H1 (cell line): Measurements from ENCODE around the gene SLC26A8. TPM values are rescaled to one million over a fixed set of nuclear protein-coding genes. Genes with fewer than 3 reads are reported as not detected.

Experiments
- CTCF ChIA-PET: fragments of 300-600 bp; sonication (Branson Sonifier 250); formaldehyde crosslinking; loops from one replicate; lab custom pipeline; 2021; ENCODE audit not compliant: partially characterized antibody; lab: Charles Lee
- POLR2A ChIA-PET: fragments of 300-600 bp; sonication (Branson Sonifier 250); formaldehyde crosslinking; loops from one replicate; lab custom pipeline; 2021; ENCODE audit warnings: inconsistent platforms; ENCODE audit not compliant: partially characterized antibody; lab: Charles Lee
- DNase-seq, 2 experiments: peaks; one replicate each; pipeline versions ENCODE4 v3.0.0 to v3.0.0-alpha.2; 2010 to 2022; ENCODE audit warnings: low spot score in 2 of 2, low read depth in 1 of 2, mixed read lengths in 1 of 2
- FAIRE-seq: peaks from 2 replicates; lab custom pipeline; 2011; peaks lifted over from hg19 to GRCh38; lab: Jason Lieb, UNC
- H2AFZ ChIP-seq: 2 replicates; pipeline ENCODE4 v1.8.1; 2012; ENCODE audit warnings: low read length, inconsistent platforms
- H2AK5ac ChIP-seq: 2 replicates; pipeline ENCODE4 v1.6.1; 2013; ENCODE audit warnings: low read depth, low read length
- H2BK120ac ChIP-seq: replicated peaks from 2 replicates; pipeline ENCODE3; 2013; ENCODE audit warnings: low read depth, low read length, inconsistent platforms
- H2BK12ac ChIP-seq: 2 replicates; pipeline ENCODE4 v1.6.1; 2013; ENCODE audit warnings: low read depth, low read length
- H2BK15ac ChIP-seq: 2 replicates; pipeline ENCODE4 v1.6.1; 2013; ENCODE audit warnings: low read length
- H2BK20ac ChIP-seq: 2 replicates; pipeline ENCODE4 v1.6.1; 2013; ENCODE audit warnings: low read length
- H2BK5ac ChIP-seq: 2 replicates; pipeline ENCODE4 v1.6.1; 2013; ENCODE audit warnings: low read depth, low read length
- H3K14ac ChIP-seq: 2 replicates; pipeline ENCODE4 v1.6.1; 2013; ENCODE audit warnings: inconsistent platforms; ENCODE audit not compliant: insufficient read length
- H3K18ac ChIP-seq: 2 replicates; pipeline ENCODE4 v1.6.1; 2013; ENCODE audit warnings: low read length; ENCODE audit errors: extremely low read depth
- H3K23ac ChIP-seq: 2 replicates; pipeline ENCODE4 v1.6.1; 2013; ENCODE audit warnings: inconsistent platforms; ENCODE audit not compliant: insufficient read length
- H3K23me2 ChIP-seq: 2 replicates; pipeline ENCODE4 v1.6.1; 2013; ENCODE audit warnings: low read depth, low read length
- H3K27ac ChIP-seq: 2 replicates; pipeline ENCODE4 v1.6.1; 2011; ENCODE audit warnings: low read depth, low read length, inconsistent platforms
- H3K27me3 ChIP-seq, 4 experiments: replicated peaks in 1 of 4; 1 replicate in 1 of 4; 2 replicates in 3 of 4; pipeline versions ENCODE4 v1.6.1 to v1.8.1; 2011 to 2013; ENCODE audit warnings: low read length in 3 of 4, mild to moderate bottlenecking in 3 of 4, inconsistent platforms in 2 of 4, mixed read lengths in 2 of 4, moderate library complexity in 1 of 4; ENCODE audit not compliant: control insufficient read depth in 3 of 4, insufficient read depth in 3 of 4; ENCODE audit errors: extremely low read depth in 1 of 4
- H3K36me3 ChIP-seq, 4 experiments: 2 replicates each; pipeline versions ENCODE4 v1.6.1 to v1.8.1; 2011 to 2013; ENCODE audit warnings: mild to moderate bottlenecking in 4 of 4, low read length in 3 of 4, moderate library complexity in 2 of 4, control low read depth in 1 of 4, inconsistent platforms in 1 of 4; ENCODE audit not compliant: insufficient read depth in 4 of 4, control insufficient read depth in 2 of 4
- H3K4ac ChIP-seq: replicated peaks from 2 replicates; pipeline ENCODE3; 2013; ENCODE audit warnings: low read length, low read depth, mixed read lengths, inconsistent platforms; ENCODE audit not compliant: insufficient read length
- H3K4me1 ChIP-seq, 4 experiments: replicated peaks in 1 of 4; 1 replicate in 1 of 4; 2 replicates in 3 of 4; pipeline versions ENCODE4 v1.6.1 to v1.8.1; 2011 to 2013; ENCODE audit warnings: low read length in 3 of 4, inconsistent platforms in 2 of 4, mixed read lengths in 1 of 4; ENCODE audit not compliant: insufficient read depth in 4 of 4, control insufficient read depth in 3 of 4
- H3K4me2 ChIP-seq, 2 experiments: 2 replicates each; pipeline versions ENCODE4 v1.6.1 to v1.8.1; 2011 to 2013; ENCODE audit warnings: low read depth in 2 of 2, low read length in 2 of 2, control low read depth in 1 of 2, inconsistent platforms in 1 of 2, mild to moderate bottlenecking in 1 of 2; ENCODE audit not compliant: insufficient read depth in 1 of 2
- H3K4me3 ChIP-seq, 4 experiments: fragments of 200-600, 300-600 bp in 1 of 4; sonication (generic), shearing (Covaris generic), sonication (Bioruptor Twin) in 1 of 4; 2 replicates each; pipeline versions ENCODE4 v1.5.1 to v1.8.1; 2011 to 2016; ENCODE audit warnings: low read length in 4 of 4, low read depth in 3 of 4, control low read depth in 2 of 4, inconsistent platforms in 2 of 4, mild to moderate bottlenecking in 2 of 4, mixed read lengths in 1 of 4, moderate library complexity in 1 of 4; ENCODE audit not compliant: insufficient read depth in 2 of 4; ENCODE audit errors: extremely low read depth in 1 of 4
- H3K56ac ChIP-seq: replicated peaks from 2 replicates; pipeline ENCODE3; 2013; ENCODE audit warnings: low read depth, mild to moderate bottlenecking, mixed read lengths, low read length, inconsistent platforms; ENCODE audit not compliant: insufficient read length
- H3K79me1 ChIP-seq: 2 replicates; pipeline ENCODE4 v1.6.1; 2013; ENCODE audit warnings: low read depth, low read length, control low read depth
- H3K79me2 ChIP-seq, 2 experiments: 2 replicates each; pipeline versions ENCODE4 v1.6.1 to v1.8.1; 2012 to 2013; ENCODE audit warnings: low read length in 2 of 2, mild to moderate bottlenecking in 2 of 2, inconsistent platforms in 1 of 2; ENCODE audit not compliant: insufficient read depth in 2 of 2, control insufficient read depth in 1 of 2
- H3K9ac ChIP-seq, 4 experiments: replicated peaks in 1 of 4; 1 replicate in 1 of 4; 2 replicates in 3 of 4; pipeline versions ENCODE4 v1.6.1 to v1.8.1; 2011 to 2013; ENCODE audit warnings: low read depth in 3 of 4, low read length in 3 of 4, control low read depth in 2 of 4, mild to moderate bottlenecking in 2 of 4, moderate library complexity in 2 of 4, inconsistent platforms in 1 of 4; ENCODE audit errors: extremely low read depth in 1 of 4
- H3K9me3 ChIP-seq, 2 experiments: 2 replicates each; pipeline versions ENCODE4 v1.6.1 to v1.8.1; 2012 to 2013; ENCODE audit warnings: mild to moderate bottlenecking in 2 of 2, moderate library complexity in 2 of 2, control low read depth in 1 of 2, inconsistent platforms in 1 of 2, low read depth in 1 of 2, low read length in 1 of 2, mixed read lengths in 1 of 2; ENCODE audit not compliant: insufficient read depth in 2 of 2
- H4K20me1 ChIP-seq, 2 experiments: replicated peaks in 1 of 2; 2 replicates each; pipeline versions ENCODE3 to v1.8.1; 2011 to 2013; ENCODE audit warnings: inconsistent platforms in 2 of 2, low read length in 2 of 2, mild to moderate bottlenecking in 1 of 2; ENCODE audit not compliant: insufficient read depth in 2 of 2, control insufficient read depth in 1 of 2
- H4K5ac ChIP-seq: 2 replicates; pipeline ENCODE4 v1.6.1; 2013; ENCODE audit warnings: low read length, low read depth, mixed read lengths, inconsistent platforms; ENCODE audit not compliant: insufficient read length
- H4K8ac ChIP-seq: 2 replicates; pipeline ENCODE4 v1.8.0; 2013; ENCODE audit warnings: mild to moderate bottlenecking, moderate library complexity, low read length, inconsistent platforms; ENCODE audit not compliant: insufficient read depth; ENCODE audit errors: extremely low read depth
- H4K91ac ChIP-seq: replicated peaks from 2 replicates; pipeline ENCODE3; 2013; ENCODE audit warnings: low read length, mixed read lengths, inconsistent platforms; ENCODE audit not compliant: insufficient read length
- BRCA1 ChIP-seq: IDR thresholded peaks from 2 replicates; pipeline ENCODE4 v1.6.1; 2012; ENCODE audit warnings: low read depth, low read length, improper control_type of control experiment
- CBX8 ChIP-seq: fragments of 300-800, 300-1000 bp; sonication (generic); IDR thresholded peaks from 2 replicates; pipeline ENCODE4 v1.7.1; 2016; ENCODE audit warnings: low read depth, low read length, borderline replicate concordance
- CREB1 ChIP-seq: IDR thresholded peaks from 2 replicates; pipeline ENCODE4 v1.6.1; 2012; ENCODE audit warnings: inconsistent platforms
- CTBP2 ChIP-seq: IDR thresholded peaks from 2 replicates; pipeline ENCODE4 v1.7.0; 2011; ENCODE audit warnings: borderline replicate concordance, mild to moderate bottlenecking, moderate library complexity, mixed read lengths, low read length; ENCODE audit not compliant: insufficient read depth, insufficient read length
- JUND ChIP-seq: IDR thresholded peaks from 2 replicates; pipeline ENCODE4 v1.6.1; 2011; ENCODE audit warnings: mild to moderate bottlenecking, improper control_type of control experiment, low read length
- KDM1A ChIP-seq: fragments of 200-600, 300-600 bp; sonication (generic); IDR thresholded peaks from 2 replicates; pipeline ENCODE4 v1.7.1; 2016; ENCODE audit warnings: mild to moderate bottlenecking, low read length, borderline replicate concordance
- NRF1 ChIP-seq: IDR thresholded peaks from 2 replicates; pipeline ENCODE4 v1.6.1; 2011; ENCODE audit warnings: mild to moderate bottlenecking, low read depth, low read length, improper control_type of control experiment
- RNF2 ChIP-seq: fragments of 200-900, 300-1000 bp; sonication (generic); IDR thresholded peaks from 2 replicates; pipeline ENCODE4 v1.7.1; 2016; ENCODE audit warnings: borderline replicate concordance, low read depth, mild to moderate bottlenecking, antibody characterized with exemption, low read length; ENCODE audit not compliant: poor library complexity, severe bottlenecking; ENCODE audit errors: missing control alignments
- SP4 ChIP-seq: IDR thresholded peaks from 2 replicates; pipeline ENCODE4 v1.6.1; 2012; ENCODE audit warnings: low read length, inconsistent platforms
- TAF1 ChIP-seq: IDR thresholded peaks from 2 replicates; pipeline ENCODE4 v1.6.1; 2011; ENCODE audit warnings: mild to moderate bottlenecking, low read depth, low read length
- WGBS, 2 experiments: shearing (Covaris generic) in 1 of 2; methylation state at CpG; one replicate each; pipeline versions ENCODE4 v1.1.6 to v1.1.7; 2013 to 2015; ENCODE audit warnings: low lambda C conversion rate in 2 of 2, mixed read lengths in 2 of 2, inconsistent platforms in 1 of 2, low coverage in 1 of 2, missing lambda C conversion rate in 1 of 2; ENCODE audit not compliant: insufficient replicate concordance in 2 of 2, insufficient coverage in 1 of 2, insufficient read length in 1 of 2; ENCODE audit errors: extremely low coverage in 1 of 2, missing lambda C conversion rate in 1 of 2; 5-methylcytosine and 5-hydroxymethylcytosine counted together
- polyA plus RNA-seq, 7 experiments: library from polyadenylated mRNA; depleted of rRNA in 3 of 7; stranded (reverse) in 5 of 7; unstranded in 2 of 7; fragments of >200 nt in 5 of 7; fragments of 200-250 nt in 2 of 7; gene quantifications; 1 replicate in 5 of 7; 2 replicates in 1 of 7; 4 replicates in 1 of 7; pipeline versions ENCODE4 v1.2.1 to v1.2.3, GENCODE V29; 2011 to 2013; ENCODE audit warnings: missing spikeins in 2 of 7, mixed read lengths in 2 of 7
- total RNA-seq: library from RNA; stranded (reverse); fragmentation: NEBNext Ultra II Directional; extraction: Animal tissue kit (Norgen Biotek cat#: 25700); gene quantifications from 2 replicates; pipeline ENCODE4 v1.2.1, GENCODE V29; 2021

The SLC26A8 gene
- total and polyA plus RNA-seq, 2 of the 8 experiments (the other 6 are each of a cell fraction or from before 2014, with no cell fraction given) = 0.56 to 0.57 TPM

DNA sequence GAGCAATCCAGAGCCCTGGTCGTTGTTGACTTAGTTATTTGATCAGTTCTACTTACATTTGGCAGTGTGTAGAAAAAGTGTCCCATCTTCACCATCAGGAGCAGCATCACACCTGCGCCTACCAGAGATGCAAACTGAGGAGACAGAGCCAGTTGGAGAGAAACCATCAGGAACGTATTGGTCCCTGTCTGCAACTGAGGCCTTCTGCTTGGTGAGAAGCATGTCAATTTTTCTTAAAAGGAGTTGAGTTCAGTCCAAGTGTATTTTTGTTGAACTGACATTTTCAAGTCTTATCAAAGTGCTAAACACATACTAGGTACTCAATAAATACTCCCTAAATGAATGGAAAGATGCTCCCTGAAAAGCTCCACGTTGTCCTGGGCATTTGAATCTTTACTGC, 55.6 kb downstream of the SLC26A8 start:
- H2BK5ac ChIP-seq = no peak overlapping the region
- H2AFZ ChIP-seq = no peak overlapping the region
- H2BK15ac ChIP-seq = no peak overlapping the region
- no peaks in the 10 kb centered on the region for H4K20me1 ChIP-seq
- H3K4me2 ChIP-seq = no peak overlapping the region
- FAIRE-seq = no peak
- H3K27me3 ChIP-seq = no peaks in the 10 kb centered on the region
- no peak overlapping the region for H3K14ac ChIP-seq
- no peak overlapping the region for H3K56ac ChIP-seq
- no peak overlapping the region for H2BK20ac ChIP-seq
- DNase-seq = no peak
- H4K8ac ChIP-seq = no peak overlapping the region
- POLR2A ChIA-PET = no interaction called here
- H3K79me1 ChIP-seq = no peaks in the 10 kb centered on the region
- H3K4ac ChIP-seq = no peak overlapping the region
- H3K4me3 ChIP-seq = no peak overlapping the region
- CTCF ChIA-PET = interaction anchor here (0.9 to 2.8 kb wide), 3 partner anchors 13 to 126 kb away, joined by 3 to 12 read pairs (median 3); no protein-coding TSS in a partner anchor
- no peak for TF ChIP-seq RNF2
- no peak for TF ChIP-seq KDM1A
- TF ChIP-seq JUND = no peak
- TF ChIP-seq NRF1 = no peak
- TF ChIP-seq CREB1 = no peak
- no peak for TF ChIP-seq BRCA1
- TF ChIP-seq CTBP2 = no peak
- TF ChIP-seq TAF1 = no peak
- TF ChIP-seq SP4 = no peak
- TF ChIP-seq CBX8 = no peak
- peaks cover 0 to 5% (median 3%) of the 10 kb centered on the region in 4 experiments; a peak in 4 of 7 replicates for H3K4me1 ChIP-seq
- H4K5ac ChIP-seq = no peak overlapping the region
- WGBS, 2 experiments = 90% methylated on average over 4 of the region's 4 CpGs; no CpG with 5 or more reads in 1 of the 2 experiments
- no peak overlapping the region for H2AK5ac ChIP-seq
- no peak overlapping the region for H3K18ac ChIP-seq
- H3K9me3 ChIP-seq = no peaks in the 10 kb centered on the region
- no peak overlapping the region for H3K9ac ChIP-seq
- no peak overlapping the region for H2BK120ac ChIP-seq
- H3K23ac ChIP-seq = no peak overlapping the region
- H3K27ac ChIP-seq = no peak overlapping the region
- no peaks in the 10 kb centered on the region for H3K36me3 ChIP-seq
- H3K23me2 ChIP-seq = no peaks in the 10 kb centered on the region
- no peaks in the 10 kb centered on the region for H3K79me2 ChIP-seq
- no peak overlapping the region for H4K91ac ChIP-seq
- H2BK12ac ChIP-seq = no peak overlapping the region
